ENCODE data around the gene CYP4F2. TPM values are rescaled to one million over a fixed set of nuclear protein-coding genes. Genes with fewer than 3 reads are reported as not detected.
"Not testable (repeated sequence)": the region's sequence is repeated elsewhere in the genome, so short reads cannot be mapped to it uniquely, and the experiment has no call there.

CYP4F2 gene
- total and polyA plus RNA-seq, 7 donors, result 0.04 TPM; not detected in 6

- no peak overlapping the region for H3K4me3 ChIP-seq
- H3K27ac ChIP-seq, result no peak overlapping the region
- no peaks in the 10 kb centered on the region for H3K4me1 ChIP-seq
- intact Hi-C loops (cut with DNase I), result no loop called here
- 85 to 90% (median 87%) methylated on average over 11 of the region's 11 CpGs for WGBS, 3 donors
- peaks cover 2 to 5% (median 4%) of the 10 kb centered on the region in 3 donors for H3K27me3 ChIP-seq (ENCODE audit: insufficient read depth in 3 of 3, low read length in 2 of 3)
- TF ChIP-seq CTCF (IDR thresholded peaks at IDR 0.05), result no peak
- ATAC-seq, result no peak
- H3K9me3 ChIP-seq, result peaks cover 4% of the 10 kb centered on the region
- H3K36me3 ChIP-seq (ENCODE audit: insufficient read depth in 1 of 2, low read depth in 1 of 2), result no peaks in the 10 kb centered on the region
- no peak for DNase-seq
Observed at GRCh38 chr19:15902254-15902653, 4.4 kb upstream of the CYP4F2 start.

- TF ChIP-seq CTCF (IDR thresholded peaks at IDR 0.05), result no peak
- no peaks in the 10 kb centered on the region for H3K4me1 ChIP-seq
- DNase-seq (no peak), ATAC-seq (no peak)
- no peaks in the 10 kb centered on the region for H3K9me3 ChIP-seq
- intact Hi-C loops (cut with DNase I), result no loop called here
- H3K36me3 ChIP-seq (ENCODE audit: insufficient read depth in 1 of 2, low read depth in 1 of 2), result no peaks in the 10 kb centered on the region
- no peak overlapping the region for H3K27ac ChIP-seq
- peaks cover 2 to 8% (median 5%) of the 10 kb centered on the region in 3 donors for H3K27me3 ChIP-seq (ENCODE audit: insufficient read depth in 3 of 3, low read length in 2 of 3)
- no peak overlapping the region for H3K4me3 ChIP-seq
- 65 to 80% (median 69%) methylated on average over 9 to 11 of the region's 11 CpGs for WGBS, 3 donors
Observed at GRCh38 chr19:15900504-15900903, 2.6 kb upstream of the CYP4F2 start.

- H3K4me1 ChIP-seq; DNase-seq; H3K27me3 ChIP-seq (ENCODE audit: insufficient read depth in 3 of 3, low read length in 2 of 3); H3K4me3 ChIP-seq; H3K27ac ChIP-seq; H3K9me3 ChIP-seq; intact Hi-C loops (cut with DNase I); ATAC-seq; H3K36me3 ChIP-seq (ENCODE audit: insufficient read depth in 1 of 2, low read depth in 1 of 2): not testable (repeated sequence)
- 15 to 26% (median 21%) methylated on average over 6 to 15 of the region's 15 CpGs for WGBS, 3 donors
Observed at GRCh38 chr19:15900032-15900431, 2.2 kb upstream of the CYP4F2 start.

GRCh38 chr19:15899561-15899960, 1.7 kb upstream of the CYP4F2 start:
- ATAC-seq; H3K36me3 ChIP-seq (ENCODE audit: insufficient read depth in 1 of 2, low read depth in 1 of 2); H3K4me1 ChIP-seq; H3K4me3 ChIP-seq; H3K27ac ChIP-seq; H3K27me3 ChIP-seq (ENCODE audit: insufficient read depth in 3 of 3, low read length in 2 of 3); DNase-seq; intact Hi-C loops (cut with DNase I); H3K9me3 ChIP-seq: not testable (repeated sequence)
- 9 to 15% (median 9%) methylated on average over 30 of the region's 30 CpGs for WGBS, 3 donors

GRCh38 chr19:15897026-15897737, 692 bp downstream of the CYP4F2 start:
- no peak for ATAC-seq
- H3K27ac ChIP-seq, result no peak overlapping the region
- peaks cover 0 to 8% (median 5%) of the 10 kb centered on the region in 3 donors for H3K27me3 ChIP-seq (ENCODE audit: insufficient read depth in 3 of 3, low read length in 2 of 3)
- no peaks in the 10 kb centered on the region for H3K9me3 ChIP-seq
- no peak for TF ChIP-seq CTCF (IDR thresholded peaks at IDR 0.05)
- no peak overlapping the region for H3K4me3 ChIP-seq
- H3K4me1 ChIP-seq, result no peaks in the 10 kb centered on the region
- intact Hi-C loops (cut with DNase I), result no loop called here
- 65 to 78% (median 66%) methylated on average over 16 of the region's 16 CpGs for WGBS, 3 donors
- no peak for DNase-seq
- no peaks in the 10 kb centered on the region for H3K36me3 ChIP-seq (ENCODE audit: insufficient read depth in 1 of 2, low read depth in 1 of 2)

Measured in psoas muscle (tissue), 8 donors.